KMS-11 (cell line): ENCODE data around the gene PTPRF.
A peak's percentile ranks its signal among the peaks of the same experiment; 100 is the strongest.

Source experiments
- H2AFZ ChIP-seq: fragments of 200-600 bp; sonication (generic); 2 replicates; pipeline ENCODE4 v1.6.1; 2016; ENCODE audit warnings: antibody characterized with exemption, mixed run types, low read depth
- H3K27ac ChIP-seq: fragments of 200-600 bp; sonication (generic); 2 replicates; pipeline ENCODE4 v1.6.1; 2016; ENCODE audit warnings: mild to moderate bottlenecking, mixed run types
- H3K27me3 ChIP-seq: fragments of 200-600 bp; sonication (generic); 2 replicates; pipeline ENCODE4 v1.6.1; 2017; ENCODE audit warnings: mild to moderate bottlenecking, low read depth, mixed run types, moderate library complexity; ENCODE audit not compliant: insufficient read depth
- H3K36me3 ChIP-seq: fragments of 200-600 bp; sonication (generic); 2 replicates; pipeline ENCODE4 v1.6.1; 2017; ENCODE audit warnings: mild to moderate bottlenecking, mixed run types; ENCODE audit not compliant: insufficient read depth
- H3K4me1 ChIP-seq: fragments of 200-600 bp; sonication (generic); 2 replicates; pipeline ENCODE4 v1.6.1; 2016; ENCODE audit warnings: mild to moderate bottlenecking, low read depth, mixed run types; ENCODE audit not compliant: poor library complexity, severe bottlenecking
- H3K4me2 ChIP-seq: fragments of 200-600 bp; sonication (generic); 2 replicates; pipeline ENCODE4 v1.7.0; 2016; ENCODE audit warnings: mild to moderate bottlenecking, mixed run types
- H3K4me3 ChIP-seq: fragments of 200-600 bp; sonication (generic); IDR thresholded peaks from 2 replicates; pipeline ENCODE4 v1.6.1; 2017; ENCODE audit warnings: low read depth, low read length, mixed read lengths; ENCODE audit not compliant: insufficient read depth
- H3K79me2 ChIP-seq: fragments of 200-600 bp; sonication (generic); 2 replicates; pipeline ENCODE4 v1.6.1; 2016; ENCODE audit warnings: low read depth, mixed run types; ENCODE audit not compliant: insufficient read depth
- H3K9ac ChIP-seq: fragments of 200-600 bp; sonication (generic); 2 replicates; pipeline ENCODE4 v1.6.1; 2016; ENCODE audit warnings: mild to moderate bottlenecking, mixed run types
- H4K20me1 ChIP-seq: fragments of 200-600 bp; sonication (generic); 2 replicates; pipeline ENCODE4 v1.6.1; 2016; ENCODE audit warnings: mild to moderate bottlenecking, mixed run types; ENCODE audit not compliant: insufficient read depth
- CTCF ChIP-seq: fragments of 200-600 bp; sonication (generic); conservative IDR thresholded peaks from 2 replicates; pipeline ENCODE4 v1.6.1; 2017; ENCODE audit warnings: low read depth, mild to moderate bottlenecking, antibody characterized with exemption, low read length, moderate library complexity, mixed read lengths

The PTPRF gene

GRCh38 chr1:43564551-43565348 is 34.1 kb downstream of the PTPRF start:
- no peak for TF ChIP-seq CTCF
- H3K4me2 ChIP-seq: no peak overlapping the region
- H2AFZ ChIP-seq: no peak overlapping the region
- H3K4me1 ChIP-seq: peaks cover 21% of the 10 kb centered on the region
- no peak overlapping the region for H3K9ac ChIP-seq
- H4K20me1 ChIP-seq: no peaks in the 10 kb centered on the region
- H3K27ac ChIP-seq: no peak overlapping the region
- no peak overlapping the region for H3K4me3 ChIP-seq
- no peaks in the 10 kb centered on the region for H3K27me3 ChIP-seq
- H3K36me3 ChIP-seq: no peaks in the 10 kb centered on the region
- H3K79me2 ChIP-seq: no peaks in the 10 kb centered on the region

GRCh38 chr1:43565600-43566360 is 35.1 kb downstream of the PTPRF start:
- Histone ChIP-seq H3K36me3 (no peaks in the 10 kb centered on the region), H2AFZ (no peak overlapping the region), H4K20me1 (no peaks in the 10 kb centered on the region), H3K27me3 (no peaks in the 10 kb centered on the region), H3K4me2 (no peak overlapping the region), H3K79me2 (no peaks in the 10 kb centered on the region), H3K4me1 (peaks cover 30% of the 10 kb centered on the region), H3K27ac (no peak overlapping the region), H3K9ac (no peak overlapping the region), H3K4me3 (no peak overlapping the region)
- no peak for TF ChIP-seq CTCF

GRCh38 chr1:43566382-43567044 is 35.8 kb downstream of the PTPRF start:
- TF ChIP-seq CTCF: no peak
- H3K27ac ChIP-seq: no peak overlapping the region
- H3K27me3 ChIP-seq: no peaks in the 10 kb centered on the region
- H3K36me3 ChIP-seq: no peaks in the 10 kb centered on the region
- no peaks in the 10 kb centered on the region for H4K20me1 ChIP-seq
- H3K4me3 ChIP-seq: no peak overlapping the region
- H3K9ac ChIP-seq: no peak overlapping the region
- H3K79me2 ChIP-seq: no peaks in the 10 kb centered on the region
- H3K4me1 ChIP-seq: peaks cover 30% of the 10 kb centered on the region
- H3K4me2 ChIP-seq: no peak overlapping the region
- H2AFZ ChIP-seq: no peak overlapping the region

- no peaks in the 10 kb centered on the region for H3K79me2 ChIP-seq
- peak overlapping the region; percentile 34; the same call in 1 of the 2 replicates for H2AFZ ChIP-seq
- H3K4me2 ChIP-seq: peak overlapping the region; percentile 94; the same call in 1 of the 2 replicates
- H3K36me3 ChIP-seq: no peaks in the 10 kb centered on the region
- no peaks in the 10 kb centered on the region for H4K20me1 ChIP-seq
- peak overlapping the region; percentile 81 for H3K27ac ChIP-seq
- TF ChIP-seq CTCF: no peak
- no peak overlapping the region for H3K4me3 ChIP-seq
- peaks cover 30% of the 10 kb centered on the region for H3K4me1 ChIP-seq
- no peaks in the 10 kb centered on the region for H3K27me3 ChIP-seq
- peak overlapping the region; percentile 56 for H3K9ac ChIP-seq
Measured at GRCh38 chr1:43569175-43569574, 38.5 kb downstream of the PTPRF start.
